Activated CD4-positive, alpha-beta T cell treated with anti-CD3 and anti-CD28 coated beads, Interleukin-2, amount 10 ng/mL, durations not matched to agents 7 days and 5 days (primary cell): ENCODE data around the gene CNTN4. TPM values are rescaled to one million over a fixed set of nuclear protein-coding genes. Genes with fewer than 3 reads are reported as not detected.

Source experiments
- CTCF ChIA-PET: fragments of 350-600 bp; sonication (Branson Sonifier 250); formaldehyde crosslinking; loops from one replicate; lab custom pipeline; 2021; ENCODE audit warnings: antibody characterized with exemption; lab: Charles Lee
- POLR2A ChIA-PET: fragments of 350-600 bp; sonication (Branson Sonifier 250); formaldehyde crosslinking; loops from one replicate; lab custom pipeline; 2021; ENCODE audit warnings: antibody characterized with exemption; lab: Charles Lee
- DNase-seq: peaks from one replicate; pipeline ENCODE4 v3.0.0-alpha.2; 2020
- H3K27ac Mint-ChIP-seq: one replicate; pipeline ENCODE4 v1.8.0; 2021; ENCODE audit warnings: mild to moderate bottlenecking, moderate library complexity, mixed read lengths
- H3K27me3 Mint-ChIP-seq: one replicate; pipeline ENCODE4 v1.8.0; 2021; ENCODE audit warnings: mixed read lengths
- H3K36me3 Mint-ChIP-seq: one replicate; pipeline ENCODE4 v1.8.0; 2021; ENCODE audit warnings: low read depth, mixed read lengths
- H3K4me1 Mint-ChIP-seq: one replicate; pipeline ENCODE4 v1.8.0; 2021; ENCODE audit warnings: mixed read lengths
- H3K4me3 Mint-ChIP-seq: one replicate; pipeline ENCODE4 v1.8.0; 2021; ENCODE audit warnings: mild to moderate bottlenecking, moderate library complexity, mixed read lengths
- H3K9me3 Mint-ChIP-seq: one replicate; pipeline ENCODE4 v1.8.0; 2021; ENCODE audit warnings: mixed read lengths
- total RNA-seq, 2 experiments: library from RNA; stranded (reverse); gene quantifications; one replicate each; pipeline ENCODE4 v1.2.3, GENCODE V29; 2021

The CNTN4 gene
- total RNA-seq, 2 experiments from 2014 or later, result not detected

GRCh38 chr3:2334921-2335320 is 236.3 kb downstream of the CNTN4 start:
- Mint-ChIP-seq H3K4me1 (no peaks in the 10 kb centered on the region), H3K27ac (no peak overlapping the region), H3K36me3 (no peaks in the 10 kb centered on the region), H3K27me3 (no peaks in the 10 kb centered on the region), H3K4me3 (no peak overlapping the region), H3K9me3 (no peaks in the 10 kb centered on the region)
- CTCF ChIA-PET, result no interaction called here
- POLR2A ChIA-PET, result no interaction called here
- no peak for DNase-seq

- no peak for DNase-seq
- Mint-ChIP-seq H3K9me3 (no peaks in the 10 kb centered on the region), H3K27me3 (no peaks in the 10 kb centered on the region), H3K4me3 (no peak overlapping the region), H3K36me3 (no peaks in the 10 kb centered on the region), H3K27ac (no peak overlapping the region), H3K4me1 (no peaks in the 10 kb centered on the region)
- POLR2A ChIA-PET, result no interaction called here
- CTCF ChIA-PET, result no interaction called here
Measured at GRCh38 chr3:2343031-2343682, 244.5 kb downstream of the CNTN4 start.

GRCh38 chr3:2352134-2352762 is 253.6 kb downstream of the CNTN4 start:
- no peak overlapping the region for H3K27ac Mint-ChIP-seq
- CTCF ChIA-PET, result no interaction called here
- H3K27me3 Mint-ChIP-seq, result no peaks in the 10 kb centered on the region
- DNase-seq, result no peak
- POLR2A ChIA-PET, result no interaction called here
- no peaks in the 10 kb centered on the region for H3K4me1 Mint-ChIP-seq
- no peaks in the 10 kb centered on the region for H3K36me3 Mint-ChIP-seq
- no peak overlapping the region for H3K4me3 Mint-ChIP-seq
- H3K9me3 Mint-ChIP-seq, result peaks cover 7% of the 10 kb centered on the region

- Mint-ChIP-seq H3K9me3 (peaks cover 7% of the 10 kb centered on the region), H3K27me3 (no peaks in the 10 kb centered on the region), H3K27ac (no peak overlapping the region), H3K4me3 (no peak overlapping the region), H3K36me3 (no peaks in the 10 kb centered on the region), H3K4me1 (no peaks in the 10 kb centered on the region)
- no peak for DNase-seq
- POLR2A ChIA-PET, result no interaction called here
- CTCF ChIA-PET, result no interaction called here
Measured at GRCh38 chr3:2354702-2355101, 256.0 kb downstream of the CNTN4 start.

- H3K36me3 Mint-ChIP-seq, result no peaks in the 10 kb centered on the region
Measured at GRCh38 chr3:2356298-2356950, 257.8 kb downstream of the CNTN4 start.

GRCh38 chr3:2360815-2361214 is 262.1 kb downstream of the CNTN4 start:
- Mint-ChIP-seq H3K4me3 (no peak overlapping the region), H3K36me3 (no peaks in the 10 kb centered on the region), H3K4me1 (no peaks in the 10 kb centered on the region), H3K27me3 (no peaks in the 10 kb centered on the region), H3K27ac (no peak overlapping the region), H3K9me3 (peaks cover 2% of the 10 kb centered on the region)
- CTCF ChIA-PET, result no interaction called here
- no peak for DNase-seq
- POLR2A ChIA-PET, result no interaction called here

More at GRCh38 chr3:2356298-2356950, 257.8 kb downstream of the CNTN4 start:
- ChIA-PET CTCF (no interaction called here), POLR2A (no interaction called here)
- Mint-ChIP-seq H3K27ac (no peak overlapping the region), H3K27me3 (no peaks in the 10 kb centered on the region), H3K4me1 (no peaks in the 10 kb centered on the region), H3K9me3 (peaks cover 7% of the 10 kb centered on the region), H3K4me3 (no peak overlapping the region)
- no peak for DNase-seq

- Mint-ChIP-seq H3K27me3 (no peaks in the 10 kb centered on the region), H3K27ac (no peak overlapping the region), H3K9me3 (no peaks in the 10 kb centered on the region), H3K36me3 (no peaks in the 10 kb centered on the region), H3K4me1 (no peaks in the 10 kb centered on the region), H3K4me3 (no peak overlapping the region)
- CTCF ChIA-PET, result interaction anchor here (0.6 kb wide), 1 partner anchor 1714 kb away, joined by 3 read pairs; no protein-coding TSS in a partner anchor
- DNase-seq, result no peak
- POLR2A ChIA-PET, result no interaction called here
Measured at GRCh38 chr3:2362122-2362521, 263.5 kb downstream of the CNTN4 start.

- Mint-ChIP-seq H3K27me3 (no peaks in the 10 kb centered on the region), H3K4me1 (no peaks in the 10 kb centered on the region), H3K9me3 (no peaks in the 10 kb centered on the region), H3K27ac (no peak overlapping the region), H3K36me3 (no peaks in the 10 kb centered on the region), H3K4me3 (no peak overlapping the region)
- ChIA-PET CTCF (no interaction called here), POLR2A (no interaction called here)
- no peak for DNase-seq
Measured at GRCh38 chr3:2363854-2364253, 265.2 kb downstream of the CNTN4 start.

GRCh38 chr3:2370317-2370716 is 271.7 kb downstream of the CNTN4 start:
- Mint-ChIP-seq H3K27me3 (no peaks in the 10 kb centered on the region), H3K4me1 (no peaks in the 10 kb centered on the region), H3K4me3 (no peak overlapping the region), H3K36me3 (no peaks in the 10 kb centered on the region), H3K9me3 (no peaks in the 10 kb centered on the region), H3K27ac (no peak overlapping the region)
- CTCF ChIA-PET, result no interaction called here
- POLR2A ChIA-PET, result no interaction called here
- no peak for DNase-seq

- Mint-ChIP-seq H3K4me1 (no peaks in the 10 kb centered on the region), H3K27ac (no peak overlapping the region), H3K9me3 (no peaks in the 10 kb centered on the region), H3K4me3 (no peak overlapping the region), H3K36me3 (no peaks in the 10 kb centered on the region), H3K27me3 (no peaks in the 10 kb centered on the region)
- ChIA-PET CTCF (no interaction called here), POLR2A (no interaction called here)
- no peak for DNase-seq
Measured at GRCh38 chr3:2372306-2372705, 273.6 kb downstream of the CNTN4 start.

- H3K27ac Mint-ChIP-seq, result no peak overlapping the region
- no peaks in the 10 kb centered on the region for H3K36me3 Mint-ChIP-seq
- H3K27me3 Mint-ChIP-seq, result no peaks in the 10 kb centered on the region
- ChIA-PET CTCF (no interaction called here), POLR2A (no interaction called here)
- H3K4me3 Mint-ChIP-seq, result no peak overlapping the region
- H3K4me1 Mint-ChIP-seq, result no peaks in the 10 kb centered on the region
- H3K9me3 Mint-ChIP-seq, result no peaks in the 10 kb centered on the region
- DNase-seq, result no peak
Measured at GRCh38 chr3:2375376-2375775, 276.7 kb downstream of the CNTN4 start.

- Mint-ChIP-seq H3K36me3 (no peaks in the 10 kb centered on the region), H3K9me3 (no peaks in the 10 kb centered on the region), H3K27me3 (no peaks in the 10 kb centered on the region), H3K4me1 (no peaks in the 10 kb centered on the region), H3K4me3 (no peak overlapping the region), H3K27ac (no peak overlapping the region)
- DNase-seq, result no peak
- ChIA-PET POLR2A (no interaction called here), CTCF (interaction anchor here (0.9 kb wide), 1 partner anchor 43 kb away, joined by 4 read pairs; no protein-coding TSS in a partner anchor)
Measured at GRCh38 chr3:2377281-2377680, 278.6 kb downstream of the CNTN4 start.

GRCh38 chr3:2390926-2391532 is 292.4 kb downstream of the CNTN4 start:
- Mint-ChIP-seq H3K4me1 (no peaks in the 10 kb centered on the region), H3K27ac (no peak overlapping the region), H3K36me3 (no peaks in the 10 kb centered on the region), H3K27me3 (no peaks in the 10 kb centered on the region), H3K4me3 (no peak overlapping the region), H3K9me3 (no peaks in the 10 kb centered on the region)
- ChIA-PET CTCF (interaction anchor here (0.6 kb wide), 1 partner anchor 139 kb away, joined by 3 read pairs; no protein-coding TSS in a partner anchor), POLR2A (no interaction called here)
- no peak for DNase-seq
